HEK293T (cell line): ENCODE data around the gene ANKRD35.

Source experiments
- ELF4 ChIP-seq: fragments of 450-650 bp; IDR thresholded peaks from 2 replicates; pipeline ENCODE4 v1.6.1; 2017; ENCODE audit warnings: antibody characterized with exemption
- HDGF ChIP-seq: fragments of 450-650 bp; IDR thresholded peaks from 2 replicates; pipeline ENCODE4 v1.6.1; 2017; ENCODE audit warnings: antibody characterized with exemption, borderline replicate concordance
- SP1 ChIP-seq: fragments of 450-650 bp; IDR thresholded peaks from 2 replicates; pipeline ENCODE4 v1.6.1; 2017

DNA sequence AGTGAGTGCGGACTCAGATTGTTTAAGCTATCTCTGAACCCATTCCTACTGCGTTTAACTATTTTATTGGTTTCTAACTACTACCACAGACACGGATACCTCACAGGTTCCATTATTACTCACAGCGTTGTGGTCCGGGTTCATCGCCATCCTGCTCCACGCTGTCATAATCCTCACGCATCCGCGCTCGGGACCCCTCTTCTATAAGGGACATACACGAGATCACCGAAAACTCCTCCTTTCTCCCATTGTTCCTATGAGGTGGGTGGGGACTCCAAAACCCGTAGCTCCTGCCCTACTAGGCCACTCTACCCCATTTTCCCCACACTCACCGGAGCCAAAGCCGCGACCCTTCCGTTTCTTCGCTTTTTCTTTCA, 41.0 kb upstream of the ANKRD35 start:
- TF ChIP-seq ELF4 (no peak), SP1 (no peak), HDGF (no peak)
